Amygdala (tissue), 56 donors: ENCODE measurements around the gene RAD18.

ENCODE experiments used
- DNase-seq, 56 donors: peaks; one replicate each; lab custom pipeline; 2025; lab: John Stamatoyannopoulos, UW

The RAD18 gene

GRCh38 chr3:8986741-8987140 is 23.5 kb upstream of the RAD18 start:
- DNase-seq = no peak

- no peak for DNase-seq
These were observed 22.6 kb upstream of the RAD18 start for GRCh38 chr3:8985876-8986275.

- no peak for DNase-seq
These were observed 22.1 kb upstream of the RAD18 start for GRCh38 chr3:8985411-8985831.

- no peak for DNase-seq
These were observed 21.3 kb upstream of the RAD18 start for GRCh38 chr3:8984526-8984925.

- DNase-seq = no peak
These were observed 20.8 kb upstream of the RAD18 start for GRCh38 chr3:8984081-8984480.

GRCh38 chr3:8983591-8983990 is 20.3 kb upstream of the RAD18 start:
- no peak for DNase-seq

- no peak for DNase-seq
These were observed 19.8 kb upstream of the RAD18 start for GRCh38 chr3:8983026-8983425.

GRCh38 chr3:8982509-8982908 is 19.2 kb upstream of the RAD18 start:
- DNase-seq = peak in 9 of 56 donors; percentile 7 to 62 (median 13)

GRCh38 chr3:8981700-8982099 is 18.4 kb upstream of the RAD18 start:
- no peak for DNase-seq

GRCh38 chr3:8981296-8981695 is 18.0 kb upstream of the RAD18 start:
- no peak for DNase-seq

- DNase-seq = peak in 1 of 56 donors; percentile 9
These were observed 17.5 kb upstream of the RAD18 start for GRCh38 chr3:8980756-8981257.

GRCh38 chr3:8979262-8979661 is 16.0 kb upstream of the RAD18 start:
- DNase-seq = no peak

GRCh38 chr3:8978551-8978950 is 15.3 kb upstream of the RAD18 start:
- no peak for DNase-seq

GRCh38 chr3:8976540-8977182 is 13.4 kb upstream of the RAD18 start:
- DNase-seq = no peak

GRCh38 chr3:8975081-8976020 is 12.1 kb upstream of the RAD18 start:
- no peak for DNase-seq

GRCh38 chr3:8974458-8974857 is 11.2 kb upstream of the RAD18 start:
- DNase-seq = no peak

- DNase-seq = peak in 2 of 56 donors; percentile 28 to 35
These were observed 9.4 kb upstream of the RAD18 start for GRCh38 chr3:8972639-8973038.

- peak in 45 of 56 donors; percentile 10 to 86 (median 44) for DNase-seq
These were observed 7.8 kb upstream of the RAD18 start for GRCh38 chr3:8970971-8971589.

- no peak for DNase-seq
These were observed 6.0 kb upstream of the RAD18 start for GRCh38 chr3:8969241-8969640.

- no peak for DNase-seq
These were observed 5.2 kb upstream of the RAD18 start for GRCh38 chr3:8968375-8968882.

GRCh38 chr3:8967553-8967952 is 4.3 kb upstream of the RAD18 start:
- no peak for DNase-seq
